ENCODE results near the gene MVK. TPM values are rescaled to one million over a fixed set of nuclear protein-coding genes. Genes with fewer than 3 reads are reported as not detected.

Gene MVK
- total RNA-seq, 1 donor from 2014 or later = 11.8 TPM

DNA sequence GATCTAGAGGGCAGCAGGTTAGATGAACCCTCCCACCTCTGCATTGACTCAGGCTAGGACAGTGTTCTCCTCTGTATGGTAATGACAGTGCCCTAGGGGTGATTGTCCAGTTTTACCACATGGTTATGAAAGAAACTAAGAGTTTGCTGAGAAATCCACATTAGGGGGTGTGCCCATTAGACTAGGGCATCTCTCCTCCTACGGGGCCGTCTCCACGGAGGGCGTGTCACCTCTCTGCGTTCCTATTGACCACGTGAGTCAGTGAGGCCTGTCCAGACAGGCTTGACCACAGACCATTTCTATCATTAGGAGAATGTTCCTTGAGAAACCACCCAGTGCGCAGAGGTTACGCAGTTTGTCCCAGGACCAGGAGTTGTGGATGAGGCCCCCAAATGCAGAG lies 8.3 kb downstream of the MVK start:
- ATAC-seq (no peak), DNase-seq (ENCODE audit: missing footprints) (no peak)
- intact Hi-C loops (cut with DNase I) = no loop called here

- intact Hi-C loops (cut with DNase I) = no loop called here
- no peak for DNase-seq (ENCODE audit: missing footprints)
- peak; percentile 77 for ATAC-seq
These were observed 9.0 kb downstream of the MVK start for GRCh38 chr12:109582636-109583035.

- intact Hi-C loops (cut with DNase I) = no loop called here
- DNase-seq (ENCODE audit: missing footprints) (no peak), ATAC-seq (no peak)
These were observed 10.1 kb downstream of the MVK start for GRCh38 chr12:109583733-109584132.

- intact Hi-C loops (cut with DNase I) = no loop called here
These were observed 13.0 kb downstream of the MVK start for GRCh38 chr12:109586385-109587296.

GRCh38 chr12:109587921-109588320 lies 14.3 kb downstream of the MVK start:
- DNase-seq (ENCODE audit: missing footprints) (no peak), ATAC-seq (no peak)
- intact Hi-C loops (cut with DNase I) = no loop called here

More at GRCh38 chr12:109586385-109587296, 13.0 kb downstream of the MVK start:
- no peak for DNase-seq (ENCODE audit: missing footprints)
- ATAC-seq = no peak

GRCh38 chr12:109588461-109589239 lies 15.1 kb downstream of the MVK start:
- no peak for DNase-seq (ENCODE audit: missing footprints)
- ATAC-seq = no peak
- intact Hi-C loops (cut with DNase I) = no loop called here

- ATAC-seq = no peak
- DNase-seq (ENCODE audit: missing footprints) = no peak
- intact Hi-C loops (cut with DNase I) = no loop called here
These were observed 15.6 kb downstream of the MVK start for GRCh38 chr12:109589240-109589590.

DNA sequence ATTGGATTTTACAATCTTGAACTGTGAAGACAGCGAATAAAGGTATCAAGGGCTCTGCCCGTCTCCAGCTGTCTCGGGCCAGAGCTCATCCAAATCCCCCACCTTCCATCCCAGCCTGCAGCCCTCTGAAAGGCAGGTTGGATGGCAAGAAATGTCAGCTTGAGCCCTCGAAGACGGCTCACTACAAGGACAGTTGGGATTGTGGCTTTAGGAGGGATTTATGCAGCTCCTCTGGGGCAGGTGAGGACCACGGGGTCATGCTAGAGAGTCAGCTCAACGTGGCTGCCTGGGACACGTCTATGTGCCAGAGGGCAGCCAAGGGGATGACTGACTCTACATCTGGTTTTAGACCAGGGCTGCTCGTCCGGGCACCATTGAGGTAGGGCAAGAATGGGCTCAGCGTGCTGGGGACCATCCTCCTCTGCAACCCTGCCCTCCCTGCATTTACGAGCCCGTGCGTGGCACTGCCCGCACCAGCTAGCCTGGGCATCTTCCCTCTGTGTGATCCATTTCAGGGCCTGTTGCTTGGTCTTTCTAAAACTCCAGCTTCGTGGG lies 16.2 kb downstream of the MVK start:
- ATAC-seq (no peak), DNase-seq (ENCODE audit: missing footprints) (no peak)
- intact Hi-C loops (cut with DNase I) = loop anchor here (10.0 kb wide), 1 partner anchor 155 kb away; no protein-coding TSS in a partner anchor

GRCh38 chr12:109590566-109590965 lies 17.0 kb downstream of the MVK start:
- ATAC-seq (no peak), DNase-seq (ENCODE audit: missing footprints) (no peak)
- intact Hi-C loops (cut with DNase I) = loop anchor here (10.0 kb wide), 1 partner anchor 156 kb away; no protein-coding TSS in a partner anchor

- no peak for DNase-seq (ENCODE audit: missing footprints)
- ATAC-seq = no peak
- intact Hi-C loops (cut with DNase I) = loop anchor here (10.0 kb wide), 1 partner anchor 156 kb away; no protein-coding TSS in a partner anchor
These were observed 17.4 kb downstream of the MVK start for GRCh38 chr12:109591041-109591440.

DNA sequence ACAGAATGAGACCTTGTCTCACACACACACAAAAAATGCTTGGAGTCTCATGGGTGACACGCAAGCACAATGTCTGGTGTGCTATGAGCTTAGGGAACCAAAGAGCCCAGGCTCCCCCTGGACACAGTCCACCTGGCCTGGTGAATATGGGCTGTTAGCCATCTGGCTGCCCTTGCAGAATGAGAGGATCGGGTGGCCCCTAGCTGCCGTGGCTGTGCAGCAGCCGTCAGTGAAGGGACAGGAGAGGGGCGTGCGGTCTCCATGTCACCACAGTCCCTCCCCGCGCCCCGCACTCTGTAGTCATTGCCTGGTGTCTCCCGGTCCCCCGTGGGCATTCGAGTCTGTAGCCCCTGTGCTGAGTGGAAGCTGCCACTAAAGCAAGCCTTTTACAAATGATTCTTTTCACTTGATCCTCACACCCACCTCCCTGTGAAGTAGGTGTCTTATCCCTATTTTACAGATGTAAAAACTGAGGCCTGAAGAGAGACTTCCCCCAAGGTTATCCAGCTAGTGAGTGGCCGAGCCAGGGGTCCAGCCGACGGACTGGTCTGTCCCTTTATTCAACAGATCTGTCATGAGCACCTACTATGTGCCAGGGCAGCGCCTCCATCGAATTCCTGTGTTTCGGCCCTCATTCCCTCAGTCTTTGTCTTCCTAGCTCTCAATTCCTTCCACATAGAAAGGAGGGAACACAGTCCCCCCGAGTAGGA lies 18.8 kb downstream of the MVK start:
- ATAC-seq (peak; percentile 81), DNase-seq (ENCODE audit: missing footprints) (no peak)
- intact Hi-C loops (cut with DNase I) = loop anchor here (10.0 kb wide), 1 partner anchor 158 kb away; no protein-coding TSS in a partner anchor

DNA sequence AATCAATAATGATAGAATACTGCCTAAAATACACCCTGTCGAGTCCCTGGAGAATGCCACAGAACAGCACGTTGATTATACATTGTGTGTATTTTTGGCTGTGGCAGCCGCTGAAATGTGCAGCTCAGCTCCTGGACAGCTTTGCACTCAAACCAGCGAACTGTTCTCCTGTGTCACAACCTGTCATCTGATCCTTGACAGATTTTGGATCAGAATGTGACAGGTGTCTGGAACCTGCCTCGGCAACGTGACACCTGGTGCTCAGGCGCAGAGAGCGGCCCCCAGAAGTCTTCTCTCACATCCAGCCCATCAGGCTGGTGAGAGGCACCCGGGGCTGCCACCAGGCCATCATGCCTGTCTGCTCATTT lies 19.3 kb downstream of the MVK start:
- intact Hi-C loops (cut with DNase I) = loop anchor here (10.0 kb wide), 1 partner anchor 158 kb away; no protein-coding TSS in a partner anchor

DNA sequence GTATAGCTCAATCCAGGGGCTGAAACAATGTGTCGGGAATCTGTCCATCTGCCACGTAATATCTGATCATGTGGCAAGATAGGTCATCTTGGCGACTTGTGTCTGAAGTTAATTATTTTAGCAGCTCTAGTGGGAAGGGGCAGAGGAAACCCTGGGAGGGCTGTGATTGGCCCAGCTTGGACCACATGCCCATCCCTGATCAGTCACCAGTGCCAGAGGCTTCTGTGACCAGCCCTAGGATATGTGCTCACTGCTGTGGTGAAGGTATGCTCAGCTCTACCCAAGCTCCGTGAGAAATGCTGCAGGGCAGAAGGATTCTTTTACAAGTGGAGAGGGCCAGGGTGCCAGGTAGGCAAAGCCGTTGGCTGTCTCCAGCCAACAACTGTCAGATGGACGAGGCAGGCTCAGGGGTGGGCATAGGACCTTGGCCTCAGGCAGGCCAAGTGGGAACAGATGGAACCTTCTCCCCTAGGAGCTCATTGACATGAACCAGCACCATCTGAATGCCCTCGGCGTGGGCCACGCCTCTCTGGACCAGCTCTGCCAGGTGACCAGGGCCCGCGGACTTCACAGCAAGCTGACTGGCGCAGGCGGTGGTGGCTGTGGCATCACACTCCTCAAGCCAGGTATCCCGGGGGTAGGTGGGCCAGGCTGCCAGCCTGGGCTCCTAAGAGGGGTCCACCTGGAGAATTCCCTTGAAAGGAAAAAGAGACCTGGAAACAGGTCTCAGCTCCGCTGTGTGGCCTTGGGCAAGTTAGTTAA lies 21.1 kb downstream of the MVK start:
- intact Hi-C loops (cut with DNase I) = loop anchor here (5.0 to 10.0 kb wide), 2 partner anchors 77 to 160 kb away; no protein-coding TSS in a partner anchor
- DNase-seq (ENCODE audit: missing footprints) = no peak
- ATAC-seq = no peak

More for the DNA sequence above, 19.3 kb downstream of the MVK start:
- no peak for DNase-seq (ENCODE audit: missing footprints)
- ATAC-seq = peak; percentile 65

DNA sequence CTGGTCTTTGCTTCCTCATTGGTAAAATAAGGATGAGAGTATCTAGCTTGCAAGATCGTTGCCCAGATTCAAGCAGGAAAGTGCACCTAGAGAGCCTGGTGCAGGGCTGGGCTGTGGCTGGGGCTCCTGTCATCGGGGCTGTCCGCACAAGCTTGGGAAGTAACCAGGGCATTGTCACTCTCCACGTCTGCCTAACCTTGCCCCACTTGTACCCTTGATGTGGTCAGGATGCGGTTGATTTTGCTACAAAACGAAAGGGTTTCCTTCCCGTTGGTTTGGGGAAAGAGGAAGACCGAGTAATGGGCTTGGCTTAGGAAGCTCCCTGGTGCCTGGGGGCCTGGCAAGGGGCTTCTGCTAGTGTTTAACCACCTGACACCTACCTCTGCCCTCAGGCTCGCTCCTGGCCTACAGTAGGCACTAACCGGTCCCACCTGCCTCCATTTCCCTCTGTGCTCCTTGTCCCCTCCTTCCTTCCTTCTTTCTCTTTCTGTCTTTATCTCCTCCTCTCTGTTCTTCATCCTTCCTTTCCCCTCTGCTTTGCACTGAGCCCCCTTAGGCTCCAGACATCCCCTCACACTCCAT lies 21.8 kb downstream of the MVK start:
- DNase-seq (ENCODE audit: missing footprints) (no peak), ATAC-seq (no peak)
- intact Hi-C loops (cut with DNase I) = loop anchor here (5.0 to 10.0 kb wide), 2 partner anchors 78 to 161 kb away; no protein-coding TSS in a partner anchor

- ATAC-seq (no peak), DNase-seq (ENCODE audit: missing footprints) (no peak)
- intact Hi-C loops (cut with DNase I) = loop anchor here (1.0 to 10.0 kb wide), 4 partner anchors 79 to 179 kb away; no protein-coding TSS in a partner anchor
These were observed 23.0 kb downstream of the MVK start for GRCh38 chr12:109596418-109597244.

DNA sequence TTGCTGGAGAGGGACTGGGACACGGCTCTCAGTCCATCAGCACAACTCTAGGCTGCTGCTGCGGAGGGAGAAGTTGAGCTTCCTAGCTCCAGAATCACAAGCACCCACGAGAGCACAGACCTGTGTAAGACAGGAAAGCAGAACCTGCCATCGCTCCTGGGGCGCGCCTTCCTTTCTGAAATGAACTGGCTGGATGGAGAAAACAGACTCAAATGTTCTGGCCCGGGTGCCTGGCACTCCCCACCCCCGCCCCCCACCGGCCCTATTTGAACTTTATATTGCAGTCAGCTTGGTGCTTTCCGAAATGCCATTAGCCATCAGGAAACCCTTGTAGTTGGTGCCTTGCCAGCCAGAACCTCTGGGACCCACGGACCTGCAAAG lies 23.8 kb downstream of the MVK start:
- ATAC-seq (no peak), DNase-seq (ENCODE audit: missing footprints) (no peak)
- intact Hi-C loops (cut with DNase I) = loop anchor here (1.0 to 10.0 kb wide), 4 partner anchors 80 to 178 kb away; no protein-coding TSS in a partner anchor
